OCI-LY7 (cell line): ENCODE measurements around the gene BPGM. TPM values are rescaled to one million over a fixed set of nuclear protein-coding genes. Genes with fewer than 3 reads are reported as not detected.

Source experiments
- BruUV-seq: library from RNA; stranded (reverse); fragments of 400-500 nt; replicated peaks from 2 replicates; lab custom pipeline; 2021; lab: Mats Ljungman, UMichigan
- CTCF ChIA-PET: fragments of 300-600 bp; sonication (Branson Sonifier 250); formaldehyde crosslinking; loops from one replicate; lab custom pipeline; 2022; ENCODE audit warnings: antibody characterized with exemption; ENCODE audit not compliant: unreplicated experiment; lab: Charles Lee
- POLR2A ChIA-PET: fragments of 300-600 bp; sonication (Branson Sonifier 250); formaldehyde crosslinking; loops from one replicate; lab custom pipeline; 2022; ENCODE audit warnings: antibody characterized with exemption; lab: Charles Lee
- DNase-seq: peaks from one replicate; pipeline ENCODE4 v3.0.0-alpha.2; 2015; ENCODE audit warnings: low spot score
- H2AFZ ChIP-seq: fragments of 200-600 bp; sonication (generic), shearing (Covaris generic); 2 replicates; pipeline ENCODE4 v1.6.1; 2014; ENCODE audit warnings: mild to moderate bottlenecking, antibody characterized with exemption, low read length, moderate library complexity
- H3K27ac ChIP-seq: fragments of 200-600 bp; sonication (generic); 2 replicates; pipeline ENCODE4 v1.5.1; 2014; ENCODE audit warnings: mixed run types, low read depth, mild to moderate bottlenecking, moderate library complexity, low read length, inconsistent platforms; ENCODE audit not compliant: poor library complexity, severe bottlenecking
- H3K36me3 ChIP-seq: fragments of 200-600 bp; sonication (generic); 2 replicates; pipeline ENCODE4 v1.6.1; 2014; ENCODE audit warnings: mild to moderate bottlenecking, antibody characterized with exemption, low read length, moderate library complexity, mixed read lengths; ENCODE audit not compliant: insufficient read depth
- H3K4me1 ChIP-seq: fragments of 200-600 bp; sonication (generic); 2 replicates; pipeline ENCODE4 v1.5.1; 2014; ENCODE audit warnings: mild to moderate bottlenecking, low read length; ENCODE audit not compliant: insufficient read depth, poor library complexity, severe bottlenecking
- H3K4me2 ChIP-seq: fragments of 200-600 bp; sonication (generic); 2 replicates; pipeline ENCODE4 v1.6.1; 2014; ENCODE audit warnings: mild to moderate bottlenecking, low read length
- H3K4me3 ChIP-seq: fragments of 200-600 bp; sonication (generic); 2 replicates; pipeline ENCODE4 v1.5.1; 2014; ENCODE audit warnings: mild to moderate bottlenecking, low read depth, low read length; ENCODE audit not compliant: poor library complexity, severe bottlenecking
- H3K79me2 ChIP-seq: fragments of 200-600 bp; sonication (generic); 2 replicates; pipeline ENCODE4 v1.6.1; 2016; ENCODE audit warnings: low read depth, mild to moderate bottlenecking, low read length, moderate library complexity, mixed read lengths; ENCODE audit not compliant: insufficient read depth
- H3K9me2 ChIP-seq: fragments of 200-600 bp; sonication (generic); 2 replicates; pipeline ENCODE4 v1.6.1; 2016; ENCODE audit warnings: mild to moderate bottlenecking, low read length, mixed read lengths; ENCODE audit not compliant: insufficient read depth
- H3K9me3 ChIP-seq: fragments of 200-600 bp; sonication (generic); 2 replicates; pipeline ENCODE4 v1.6.1; 2014; ENCODE audit warnings: mild to moderate bottlenecking, mixed run types, low read length, mixed read lengths
- H4K20me1 ChIP-seq: fragments of 200-600 bp; sonication (generic); 2 replicates; pipeline ENCODE4 v1.6.1; 2014; ENCODE audit warnings: mild to moderate bottlenecking, antibody characterized with exemption, low read length, moderate library complexity, mixed read lengths; ENCODE audit not compliant: insufficient read depth
- CTCF ChIP-seq: fragments of 200-600 bp; sonication (generic); conservative IDR thresholded peaks from 2 replicates; pipeline ENCODE4 v1.5.1; 2014; ENCODE audit warnings: mild to moderate bottlenecking, antibody characterized with exemption, low read length, moderate library complexity, mixed read lengths
- EZH2phosphoT487 ChIP-seq: fragments of 200-600 bp; sonication (generic); IDR thresholded peaks from 2 replicates; pipeline ENCODE4 v1.6.1; 2018; ENCODE audit warnings: low read depth, borderline replicate concordance, mild to moderate bottlenecking, mixed run types, antibody characterized with exemption, low read length, moderate library complexity, mixed read lengths
- intact Hi-C: fragments of 100-400 bp; cut with micrococcal nuclease; formaldehyde crosslinking; loops from one replicate; pipeline ENCODE4 v1.10.0; 2022; ENCODE audit not compliant: unreplicated experiment
- total RNA-seq, 2 experiments: library from RNA; depleted of rRNA in 1 of 2; stranded (reverse); fragments of >200 nt in 1 of 2; shearing (Covaris generic) in 1 of 2; gene quantifications; 2 replicates each; pipeline ENCODE4 v1.2.3, GENCODE V29; 2014 to 2022

The BPGM gene
- total RNA-seq, 2 experiments from 2014 or later: 16.6 to 18.7 TPM

GRCh38 chr7:134690016-134690415 lies 43.4 kb downstream of the BPGM start:
- no peaks in the 10 kb centered on the region for H4K20me1 ChIP-seq
- no peak overlapping the region for H2AFZ ChIP-seq
- H3K4me1 ChIP-seq: no peaks in the 10 kb centered on the region
- H3K9me3 ChIP-seq: no peaks in the 10 kb centered on the region
- intact Hi-C loops: no loop called here
- H3K27ac ChIP-seq: no peak overlapping the region
- DNase-seq: no peak
- CTCF ChIA-PET: interaction anchor here (0.6 kb wide), 1 partner anchor 37 kb away, joined by 3 read pairs; no protein-coding TSS in a partner anchor
- no peaks in the 10 kb centered on the region for H3K9me2 ChIP-seq
- BruUV-seq: no TSS peak
- POLR2A ChIA-PET: interaction anchor here (0.9 to 1.6 kb wide), 6 partner anchors 9 to 82 kb away, joined by 3 to 4 read pairs (median 3); partner anchors contain the start of gene BPGM
- H3K4me2 ChIP-seq: no peak overlapping the region
- TF ChIP-seq EZH2phosphoT487: no peak
- no peaks in the 10 kb centered on the region for H3K36me3 ChIP-seq
- no peaks in the 10 kb centered on the region for H3K79me2 ChIP-seq
- no peak overlapping the region for H3K4me3 ChIP-seq

- no peak overlapping the region for H3K4me2 ChIP-seq
- no peaks in the 10 kb centered on the region for H3K36me3 ChIP-seq
- H3K4me1 ChIP-seq: no peaks in the 10 kb centered on the region
- H3K79me2 ChIP-seq: no peaks in the 10 kb centered on the region
- CTCF ChIA-PET: no interaction called here
- no peak overlapping the region for H3K4me3 ChIP-seq
- no peaks in the 10 kb centered on the region for H3K9me2 ChIP-seq
- no peak for DNase-seq
- intact Hi-C loops: no loop called here
- no peaks in the 10 kb centered on the region for H3K9me3 ChIP-seq
- H3K27ac ChIP-seq: no peak overlapping the region
- no peak overlapping the region for H2AFZ ChIP-seq
- POLR2A ChIA-PET: interaction anchor here (1.1 to 1.6 kb wide), 3 partner anchors 45 to 83 kb away, joined by 3 to 4 read pairs (median 3); partner anchors contain the start of gene BPGM
- H4K20me1 ChIP-seq: no peaks in the 10 kb centered on the region
- no peak for TF ChIP-seq CTCF
- TF ChIP-seq EZH2phosphoT487: no peak
- BruUV-seq: no TSS peak
Observed at GRCh38 chr7:134690614-134691504, 44.2 kb downstream of the BPGM start.

- Histone ChIP-seq H3K79me2 (no peaks in the 10 kb centered on the region), H3K9me2 (no peaks in the 10 kb centered on the region), H3K27ac (no peak overlapping the region), H3K36me3 (no peaks in the 10 kb centered on the region), H3K4me3 (no peak overlapping the region), H2AFZ (no peak overlapping the region), H3K4me2 (no peak overlapping the region), H3K4me1 (no peaks in the 10 kb centered on the region), H3K9me3 (no peaks in the 10 kb centered on the region), H4K20me1 (no peaks in the 10 kb centered on the region)
- ChIA-PET CTCF (no interaction called here), POLR2A (no interaction called here)
- DNase-seq: no peak
- BruUV-seq: no TSS peak
- intact Hi-C loops: no loop called here
- TF ChIP-seq CTCF: no peak
- TF ChIP-seq EZH2phosphoT487: no peak
Observed at GRCh38 chr7:134691546-134692343, 45.1 kb downstream of the BPGM start.
